Measurements from ENCODE around the gene GPR107. TPM values are rescaled to one million over a fixed set of nuclear protein-coding genes. Genes with fewer than 3 reads are reported as not detected.

GPR107 gene
- total RNA-seq, 1 donor from 2014 or later, result 58.7 TPM

DNA sequence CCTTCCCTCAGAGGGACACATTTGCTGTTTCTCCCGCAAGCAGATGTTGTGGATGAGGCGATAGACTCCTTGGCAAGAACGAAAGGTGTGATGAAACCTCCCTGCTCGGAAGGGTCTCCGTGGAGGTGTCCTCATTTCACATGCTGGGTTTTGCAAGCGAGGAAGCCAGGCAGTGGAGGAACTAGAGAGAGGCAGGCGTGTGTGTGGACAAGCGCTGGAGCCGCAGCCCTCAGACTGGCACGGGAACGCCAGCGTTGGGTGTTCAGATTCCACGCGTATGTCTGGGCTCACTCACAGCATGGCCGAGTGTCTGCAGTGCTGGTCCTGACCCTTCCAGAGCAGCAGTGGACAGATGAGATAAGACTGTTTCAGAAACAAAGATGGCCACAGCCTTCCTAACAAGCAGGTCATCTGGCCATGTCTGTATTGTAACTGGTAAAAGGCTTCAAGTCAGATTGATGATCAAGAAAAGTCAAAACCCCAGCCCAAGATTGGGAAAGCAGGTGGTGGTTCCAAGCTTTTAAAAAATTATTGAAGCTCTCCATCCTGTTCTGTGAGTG is 83.5 kb downstream of the GPR107 start:
- no peak overlapping the region for H2AFZ ChIP-seq (ENCODE audit: low read depth, low read length)
- DNase-seq (ENCODE audit: low read depth) (no peak), FAIRE-seq (no peak)
- no peaks in the 10 kb centered on the region for H3K27me3 ChIP-seq (ENCODE audit: insufficient read depth, low read length)
- Mint-ChIP-seq H3K27me3 (ENCODE audit: low read depth, unreplicated experiment) (no peaks in the 10 kb centered on the region), H3K36me3 (ENCODE audit: low read depth, unreplicated experiment) (peaks cover 20% of the 10 kb centered on the region), H3K27ac (ENCODE audit: unreplicated experiment) (peak overlapping the region; percentile 94), H3K4me3 (ENCODE audit: unreplicated experiment) (no peak overlapping the region), H3K4me1 (ENCODE audit: low read depth, unreplicated experiment) (peaks cover 57% of the 10 kb centered on the region), H3K9me3 (ENCODE audit: unreplicated experiment) (peaks cover 2% of the 10 kb centered on the region)
- H3K4me1 ChIP-seq (ENCODE audit: insufficient read depth, low read length), result peaks cover 29% of the 10 kb centered on the region
- peak overlapping the region; percentile 84 for H3K27ac ChIP-seq (ENCODE audit: low read depth, low read length)
- peak overlapping the region; percentile 60 for H3K9ac ChIP-seq (ENCODE audit: low read length)
- peak overlapping the region; percentile 78 for H3K4me2 ChIP-seq (ENCODE audit: low read length)
- no peaks in the 10 kb centered on the region for H3K9me3 ChIP-seq (ENCODE audit: insufficient read depth, low read depth, low read length)
- peaks cover 3% of the 10 kb centered on the region for H3K36me3 ChIP-seq (ENCODE audit: insufficient read depth, low read length)
- no peaks in the 10 kb centered on the region for H4K20me1 ChIP-seq (ENCODE audit: insufficient read depth, low read length)
- TF ChIP-seq CTCF (IDR thresholded peaks at IDR 0.05; ENCODE audit: insufficient read depth, low read depth, low read length) (no peak), EZH2 (IDR thresholded peaks at IDR 0.05; ENCODE audit: insufficient read depth, low read length) (no peak)
- no peaks in the 10 kb centered on the region for H3K79me2 ChIP-seq (ENCODE audit: insufficient read depth, low read length)
- H3K4me3 ChIP-seq (ENCODE audit: insufficient read depth, low read depth, low read length), result no peak overlapping the region

DNA sequence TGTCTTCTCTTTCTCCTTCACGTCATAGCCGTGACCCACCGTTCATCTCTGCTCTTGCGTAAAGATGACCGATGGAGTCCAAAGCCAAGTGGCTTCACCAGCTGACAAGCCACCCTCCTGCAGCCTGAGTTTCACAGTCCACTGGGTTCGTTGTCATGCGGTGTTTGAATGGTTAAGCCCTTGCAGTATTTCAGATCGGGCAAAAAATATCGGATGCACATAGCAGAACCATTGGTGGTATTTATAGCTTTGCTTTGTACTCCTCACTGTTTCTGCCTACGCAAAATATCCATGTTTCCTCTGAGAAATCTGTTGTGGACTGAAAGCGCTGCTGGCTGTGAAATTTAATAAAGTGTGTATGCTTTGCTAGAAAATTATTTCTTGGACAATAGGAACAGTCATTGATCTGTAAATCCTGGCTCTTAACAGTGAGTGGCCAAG is 84.0 kb downstream of the GPR107 start:
- peaks cover 3% of the 10 kb centered on the region for H3K36me3 ChIP-seq (ENCODE audit: insufficient read depth, low read length)
- peak; percentile 39 for FAIRE-seq
- Mint-ChIP-seq H3K36me3 (ENCODE audit: low read depth, unreplicated experiment) (peaks cover 20% of the 10 kb centered on the region), H3K27ac (ENCODE audit: unreplicated experiment) (peak overlapping the region; percentile 94), H3K27me3 (ENCODE audit: low read depth, unreplicated experiment) (no peaks in the 10 kb centered on the region), H3K4me3 (ENCODE audit: unreplicated experiment) (no peak overlapping the region), H3K4me1 (ENCODE audit: low read depth, unreplicated experiment) (peaks cover 57% of the 10 kb centered on the region), H3K9me3 (ENCODE audit: unreplicated experiment) (peaks cover 2% of the 10 kb centered on the region)
- no peaks in the 10 kb centered on the region for H3K9me3 ChIP-seq (ENCODE audit: insufficient read depth, low read depth, low read length)
- no peak for TF ChIP-seq EZH2 (IDR thresholded peaks at IDR 0.05; ENCODE audit: insufficient read depth, low read length)
- TF ChIP-seq CTCF (IDR thresholded peaks at IDR 0.05; ENCODE audit: insufficient read depth, low read depth, low read length), result no peak
- H4K20me1 ChIP-seq (ENCODE audit: insufficient read depth, low read length), result no peaks in the 10 kb centered on the region
- peaks cover 29% of the 10 kb centered on the region for H3K4me1 ChIP-seq (ENCODE audit: insufficient read depth, low read length)
- no peaks in the 10 kb centered on the region for H3K79me2 ChIP-seq (ENCODE audit: insufficient read depth, low read length)
- no peaks in the 10 kb centered on the region for H3K27me3 ChIP-seq (ENCODE audit: insufficient read depth, low read length)
- H3K9ac ChIP-seq (ENCODE audit: low read length), result peak overlapping the region; percentile 60
- no peak overlapping the region for H2AFZ ChIP-seq (ENCODE audit: low read depth, low read length)
- DNase-seq (ENCODE audit: low read depth), result no peak
- peak overlapping the region; percentile 78 for H3K4me2 ChIP-seq (ENCODE audit: low read length)
- peak overlapping the region; percentile 9 for H3K4me3 ChIP-seq (ENCODE audit: insufficient read depth, low read depth, low read length)
- H3K27ac ChIP-seq (ENCODE audit: low read depth, low read length), result peak overlapping the region; percentile 84

GRCh38 chr9:130138171-130138653 is 84.5 kb downstream of the GPR107 start:
- DNase-seq (ENCODE audit: low read depth) (peak; percentile 98), FAIRE-seq (peak; percentile 85)
- H3K4me2 ChIP-seq (ENCODE audit: low read length), result peak overlapping the region; percentile 78
- H3K9ac ChIP-seq (ENCODE audit: low read length), result peak overlapping the region; percentile 60
- peak overlapping the region; percentile 9 for H3K4me3 ChIP-seq (ENCODE audit: insufficient read depth, low read depth, low read length)
- H3K36me3 ChIP-seq (ENCODE audit: insufficient read depth, low read length), result peaks cover 3% of the 10 kb centered on the region
- H3K27me3 Mint-ChIP-seq (ENCODE audit: low read depth, unreplicated experiment), result no peaks in the 10 kb centered on the region
- H2AFZ ChIP-seq (ENCODE audit: low read depth, low read length), result no peak overlapping the region
- H3K4me1 ChIP-seq (ENCODE audit: insufficient read depth, low read length), result peaks cover 30% of the 10 kb centered on the region
- peaks cover 20% of the 10 kb centered on the region for H3K36me3 Mint-ChIP-seq (ENCODE audit: low read depth, unreplicated experiment)
- no peaks in the 10 kb centered on the region for H3K27me3 ChIP-seq (ENCODE audit: insufficient read depth, low read length)
- no peaks in the 10 kb centered on the region for H3K79me2 ChIP-seq (ENCODE audit: insufficient read depth, low read length)
- H3K9me3 ChIP-seq (ENCODE audit: insufficient read depth, low read depth, low read length), result no peaks in the 10 kb centered on the region
- peak overlapping the region; percentile 84 for H3K27ac ChIP-seq (ENCODE audit: low read depth, low read length)
- H3K9me3 Mint-ChIP-seq (ENCODE audit: unreplicated experiment), result peaks cover 2% of the 10 kb centered on the region
- no peak for TF ChIP-seq EZH2 (IDR thresholded peaks at IDR 0.05; ENCODE audit: insufficient read depth, low read length)
- no peak for TF ChIP-seq CTCF (IDR thresholded peaks at IDR 0.05; ENCODE audit: insufficient read depth, low read depth, low read length)
- H3K4me3 Mint-ChIP-seq (ENCODE audit: unreplicated experiment), result no peak overlapping the region
- H3K27ac Mint-ChIP-seq (ENCODE audit: unreplicated experiment), result peak overlapping the region; percentile 94
- peaks cover 59% of the 10 kb centered on the region for H3K4me1 Mint-ChIP-seq (ENCODE audit: low read depth, unreplicated experiment)
- no peaks in the 10 kb centered on the region for H4K20me1 ChIP-seq (ENCODE audit: insufficient read depth, low read length)

Data from astrocyte (in vitro differentiated cells and primary cell).